ENCODE results near the gene TTC39A.

GRCh38 chr1:51276286-51276685 is 54.1 kb downstream of the TTC39A start:
- TF ChIP-seq POLR2A (IDR thresholded peaks at IDR 0.05) (no peak), CTCF (IDR thresholded peaks at IDR 0.05) (no peak)
